NOMO-1 treated with dmso at 0.1 percent for 144 hours (cell line): ENCODE data around the gene MVB12A.
A peak's percentile ranks its signal among the peaks of the same experiment; 100 is the strongest.

Source experiments
- DNase-seq: peaks from one replicate; lab custom pipeline; 2025; ENCODE audit not compliant: unreplicated experiment; lab: John Stamatoyannopoulos, UW

MVB12A gene

DNA sequence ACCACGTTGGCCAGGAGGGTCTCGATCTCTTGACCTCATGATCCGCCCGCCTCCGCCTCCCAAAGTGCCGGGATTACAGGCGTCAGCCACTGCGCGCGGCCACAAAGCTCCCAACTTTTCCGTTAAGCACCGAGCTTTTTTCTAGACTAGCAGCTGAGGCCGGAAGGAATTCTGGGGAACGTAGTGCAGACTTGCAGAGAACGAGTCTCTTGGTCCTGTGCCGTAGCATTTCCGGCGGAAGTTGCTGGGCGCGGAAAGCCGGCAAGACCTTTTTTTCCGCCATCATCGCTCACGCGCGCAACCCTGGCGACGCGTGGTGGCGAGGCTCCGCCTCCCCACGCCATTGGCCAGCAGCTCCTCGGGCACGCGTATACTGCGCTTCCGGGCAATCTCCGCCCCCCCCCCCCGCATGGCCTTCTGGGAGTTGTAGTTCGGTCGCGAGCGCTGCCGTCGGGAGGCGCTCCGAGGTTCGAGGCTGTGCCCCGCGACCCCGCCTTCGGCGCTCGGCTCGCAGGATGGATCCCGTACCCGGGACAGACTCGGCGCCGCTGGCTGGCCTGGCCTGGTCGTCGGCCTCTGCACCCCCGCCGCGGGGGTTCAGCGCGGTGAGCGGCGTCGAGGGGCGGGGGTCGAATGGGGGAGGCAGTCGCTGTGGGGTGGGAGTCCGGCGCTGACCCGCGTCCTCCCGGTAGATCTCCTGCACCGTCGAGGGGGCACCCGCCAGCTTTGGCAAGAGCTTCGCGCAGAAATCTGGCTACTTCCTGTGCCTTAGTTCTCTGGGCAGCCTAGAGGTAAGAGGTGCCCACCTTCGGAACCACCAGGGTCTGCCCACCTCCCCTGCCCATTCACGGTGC lies at the start of gene MVB12A:
MVB12A (plus strand) TSS at position 427 of the 854 bp plus-strand sequence; CDS start at position 516, 89 bp downstream.
- peak; percentile 96 for DNase-seq

DNA sequence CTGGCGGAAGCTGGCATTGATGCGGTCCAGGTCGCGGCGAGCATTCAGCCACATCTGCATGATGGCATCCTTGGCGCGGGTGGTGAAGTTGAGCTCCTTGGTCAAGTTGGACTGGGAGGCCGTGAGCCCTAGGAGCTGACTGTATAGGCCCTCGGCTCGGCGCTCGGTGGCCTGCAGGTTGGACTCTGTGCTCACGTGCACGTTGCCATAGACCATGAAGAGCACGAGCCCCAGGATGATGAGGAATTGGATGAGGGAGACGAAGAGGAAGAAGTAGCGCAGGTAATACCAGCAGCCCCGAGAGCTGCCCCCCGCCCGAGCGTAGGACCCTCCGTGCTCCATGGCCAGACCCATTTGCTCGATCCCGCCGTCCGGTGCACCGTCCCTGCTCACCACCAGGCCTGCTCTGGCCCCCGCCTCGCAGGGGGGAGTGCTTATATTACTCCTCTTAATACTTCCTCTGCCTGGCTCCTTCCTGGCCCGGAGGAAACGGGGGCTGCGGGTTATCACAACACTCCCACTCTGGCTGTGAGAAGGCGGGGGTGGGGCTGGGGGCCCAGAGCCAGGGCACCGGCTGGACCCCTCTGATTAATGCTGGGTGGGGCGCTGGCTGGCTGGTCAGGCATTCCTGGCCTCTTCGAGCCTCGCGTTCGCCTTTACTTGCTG lies 42.8 kb upstream of the MVB12A start, which contains the start of gene PLVAP:
PLVAP (minus strand) TSS at position 408 of the 666 bp plus-strand sequence; CDS start at position 354, 54 bp downstream.
- DNase-seq: no peak

DNA sequence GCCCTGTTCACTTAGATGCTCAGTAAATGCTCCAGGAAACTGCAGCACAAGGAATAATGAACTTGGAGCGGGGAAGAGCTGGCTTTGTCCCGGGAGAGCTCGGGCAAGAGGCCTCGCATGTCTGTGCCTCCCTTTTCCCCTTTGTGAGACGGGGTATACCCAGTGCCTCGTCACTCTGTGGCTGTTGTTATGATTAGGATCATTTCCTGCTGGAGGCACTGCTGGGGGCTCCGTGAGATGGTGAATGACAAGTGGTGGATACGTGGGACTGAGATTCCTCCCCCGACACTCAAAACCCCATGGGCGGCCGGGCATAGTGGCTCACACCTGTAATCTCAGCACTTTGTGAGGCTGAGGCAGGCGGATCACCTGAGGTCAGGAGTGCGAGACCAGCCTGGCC lies 41.6 kb upstream of the MVB12A start:
- no peak for DNase-seq

DNA sequence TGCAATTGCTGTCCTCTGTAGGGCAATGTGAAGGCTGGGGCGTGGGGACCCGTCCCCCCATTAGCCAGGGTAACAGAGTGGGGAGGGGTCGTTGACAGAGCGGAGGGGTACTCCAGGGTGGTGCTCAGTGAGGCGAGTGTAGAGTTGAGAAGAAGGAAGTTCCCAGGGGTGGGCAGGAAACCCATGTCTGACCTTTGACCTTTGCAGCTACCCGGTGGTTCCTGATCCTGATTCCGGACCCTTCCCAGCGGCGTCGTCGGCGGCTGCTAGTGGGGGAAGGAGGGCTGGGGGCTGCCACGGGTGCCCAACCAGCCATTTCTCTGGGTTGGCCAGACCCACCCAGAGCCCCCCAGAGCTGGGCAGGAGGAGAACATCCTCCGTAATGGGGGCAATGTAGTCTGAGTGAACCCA lies 40.6 kb upstream of the MVB12A start:
- no peak for DNase-seq

DNA sequence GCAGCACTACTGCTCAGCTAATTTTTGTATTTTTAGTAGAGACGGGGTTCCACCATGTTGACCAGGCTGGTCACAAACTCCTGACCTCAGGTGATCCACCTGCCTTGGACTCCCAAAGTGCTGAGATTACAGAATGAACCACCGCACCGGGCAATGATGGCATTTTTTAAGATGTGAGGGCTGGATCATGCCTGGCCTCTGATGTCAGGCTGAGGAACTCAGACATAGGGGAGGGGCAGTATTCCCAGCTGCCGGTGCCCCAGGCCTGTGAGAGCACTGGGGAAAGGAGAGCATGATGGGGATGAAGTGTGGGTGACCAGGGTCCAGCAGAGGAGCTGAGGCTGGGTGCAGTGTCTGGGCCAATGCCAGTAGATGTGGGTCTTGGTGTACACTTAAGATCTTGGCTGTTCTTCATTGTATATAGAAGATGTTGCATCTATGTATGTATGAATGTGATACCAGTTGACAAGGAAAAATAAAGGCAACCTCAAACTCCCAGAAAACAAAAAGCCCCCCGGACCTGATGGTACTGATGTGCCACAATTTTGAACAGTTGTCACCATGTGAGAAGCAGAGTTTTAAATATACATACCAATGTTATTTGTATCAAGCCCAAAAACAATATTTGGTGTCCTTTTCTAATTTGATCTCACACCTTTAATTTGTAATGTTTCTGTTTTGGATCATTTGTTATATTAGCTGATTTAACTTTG lies 39.3 kb upstream of the MVB12A start:
- no peak for DNase-seq

DNA sequence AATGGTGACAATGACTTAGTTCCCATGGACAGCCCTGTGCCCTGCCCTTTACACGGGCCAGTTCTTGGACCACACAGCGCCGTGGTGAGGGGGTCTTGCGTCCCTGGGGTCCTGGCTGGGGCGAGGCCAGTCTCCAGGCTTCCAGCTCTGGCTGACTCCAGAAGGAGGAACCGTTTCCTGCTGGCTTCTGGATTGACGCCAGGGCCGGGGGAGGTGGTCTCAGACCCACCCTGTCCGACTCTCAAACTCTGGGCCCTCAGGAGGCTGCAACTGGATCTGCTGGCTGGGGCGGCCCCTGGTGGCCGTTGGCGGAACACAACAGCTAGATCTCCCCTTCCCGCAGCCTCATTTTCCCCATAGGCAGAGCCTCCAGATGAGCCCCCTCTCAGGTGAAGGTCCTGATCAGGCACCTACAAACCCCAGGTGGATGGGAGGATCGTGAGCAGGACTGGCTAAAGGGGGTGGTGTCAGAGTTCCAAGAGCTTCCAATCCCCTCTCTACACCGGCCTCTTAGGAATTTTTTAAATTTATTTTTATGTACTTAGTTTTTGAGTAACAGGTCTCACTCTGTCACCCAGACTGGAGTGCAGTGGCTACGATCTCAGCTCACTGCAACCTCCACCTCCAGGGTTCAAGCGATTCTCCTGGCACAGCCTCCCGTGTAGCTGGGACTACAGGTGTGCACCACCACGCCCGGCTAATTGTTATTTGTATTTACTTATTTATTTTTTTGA lies 33.8 kb upstream of the MVB12A start:
- no peak for DNase-seq

DNA sequence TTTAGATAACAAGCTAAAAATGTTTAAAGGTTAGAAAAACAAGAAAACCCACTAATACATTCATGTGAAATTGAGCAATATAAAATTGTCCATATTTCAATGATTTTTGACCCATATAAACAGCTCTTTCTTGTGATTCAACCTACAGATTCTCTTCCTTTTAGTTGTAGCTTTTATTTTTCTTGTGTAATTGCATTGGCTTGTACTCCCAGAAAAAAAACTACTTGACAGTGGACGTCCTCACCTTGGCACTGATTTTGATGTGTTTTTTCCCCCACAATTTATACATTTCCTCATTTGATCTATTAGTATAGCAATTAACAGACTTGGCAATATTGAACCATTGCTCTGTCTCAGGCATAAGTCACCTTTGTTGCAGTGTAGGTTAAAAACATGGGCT lies 30.6 kb upstream of the MVB12A start:
- DNase-seq: no peak

DNA sequence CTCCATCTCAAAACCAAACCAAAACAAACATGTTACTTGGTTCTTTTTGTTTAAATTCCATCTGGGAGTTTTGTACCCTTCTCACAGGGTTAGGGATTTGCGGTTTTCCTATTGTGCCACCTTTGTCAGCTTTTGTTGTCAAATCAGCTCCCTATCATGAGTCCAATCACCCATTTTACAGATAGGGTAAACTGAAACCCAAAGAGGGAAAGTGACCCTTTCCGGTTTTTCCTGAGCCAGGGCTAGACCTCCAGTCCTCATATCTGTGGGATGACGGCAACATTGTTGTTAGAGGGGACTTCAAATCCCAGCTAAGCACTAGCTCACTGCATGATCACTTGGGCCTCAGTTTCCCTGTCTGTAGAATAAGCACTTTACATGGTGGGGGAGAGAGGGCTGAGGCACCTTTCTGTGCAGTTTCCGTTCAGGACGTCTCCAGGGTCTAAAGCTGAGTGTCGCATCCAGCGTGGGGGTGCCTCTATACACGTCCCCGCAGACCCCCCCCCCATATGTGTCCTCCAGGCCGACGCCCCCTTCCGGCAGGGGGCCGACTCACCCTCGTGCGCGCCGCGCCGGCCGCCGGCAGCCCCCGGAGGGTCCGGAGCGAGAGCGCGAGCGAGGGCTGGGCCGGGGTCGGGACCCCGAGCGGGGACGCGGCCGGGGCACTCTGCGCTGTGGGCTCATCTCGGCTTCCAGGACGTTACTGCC lies 29.7 kb upstream of the MVB12A start:
- DNase-seq: no peak

DNA sequence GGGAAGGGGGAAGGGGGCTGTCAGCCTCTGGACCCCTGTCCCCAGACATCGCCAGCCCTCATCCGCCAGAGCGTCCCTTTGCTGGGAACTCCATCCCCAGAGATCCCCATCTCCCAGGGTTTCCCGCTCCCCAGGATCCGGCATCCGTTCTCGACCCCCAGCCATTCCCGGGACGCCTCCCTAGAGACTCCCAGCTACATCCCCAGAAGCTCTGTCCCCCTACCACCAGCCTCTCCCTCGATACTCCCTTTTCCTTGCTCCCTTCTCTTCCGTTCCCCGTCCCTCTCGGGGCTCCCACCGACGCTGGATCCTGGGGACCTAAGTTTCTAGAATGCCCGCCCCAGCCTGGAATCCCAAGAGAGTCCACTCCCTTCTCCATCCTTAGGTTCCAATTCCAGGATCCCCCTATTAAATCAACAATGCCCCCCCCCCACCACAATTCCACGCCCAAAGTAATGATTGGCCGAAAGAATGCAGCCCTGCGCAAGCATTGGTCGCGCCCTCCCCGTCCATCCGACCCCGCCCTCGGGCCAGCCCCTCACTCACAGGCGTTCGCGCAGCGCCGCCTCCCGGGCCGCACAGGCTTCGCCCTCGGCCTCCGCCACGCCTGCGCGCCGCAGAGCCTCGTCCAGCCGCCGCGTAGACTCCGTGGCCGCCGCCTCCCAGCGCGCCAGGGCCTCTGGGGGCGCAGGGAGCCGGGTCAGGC lies 29.0 kb upstream of the MVB12A start:
- DNase-seq: peak; percentile 86

DNA sequence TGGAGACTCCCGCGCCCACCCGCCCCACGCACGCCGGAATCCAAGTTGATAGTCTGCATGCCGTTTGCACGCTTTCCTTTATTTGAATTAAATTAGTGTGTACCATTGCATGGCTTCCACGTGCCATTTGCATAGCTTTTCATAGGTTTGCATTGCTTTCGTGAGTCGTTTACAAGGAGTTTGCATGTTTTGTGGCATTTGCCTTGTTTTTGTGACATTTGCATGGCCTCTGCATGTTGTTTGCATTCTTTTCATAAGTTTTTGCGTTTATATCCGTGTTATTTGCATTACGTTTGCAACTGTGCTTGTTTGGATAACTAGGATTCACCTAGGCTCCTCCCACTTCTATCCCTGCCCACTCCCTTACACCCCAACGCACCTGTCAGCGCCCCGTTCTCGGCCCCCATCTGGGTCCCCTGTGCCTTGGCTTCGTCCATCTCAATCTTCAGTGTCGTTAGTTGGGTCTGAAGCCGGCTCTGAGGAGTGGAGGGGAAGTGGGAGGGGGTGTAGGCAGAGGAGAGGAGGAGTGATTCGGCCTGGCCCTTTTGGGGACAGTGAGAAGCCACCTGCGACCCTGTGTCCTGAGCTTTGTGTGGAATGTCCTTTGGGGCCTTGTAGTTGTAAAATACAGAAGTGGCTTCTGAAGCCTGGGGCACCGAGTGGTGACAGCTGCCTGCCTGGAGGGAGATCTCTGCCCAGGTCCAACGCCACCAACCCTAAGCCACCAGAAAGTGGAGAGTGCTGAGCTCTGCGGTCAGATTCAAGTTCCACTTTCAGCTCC lies 28.3 kb upstream of the MVB12A start:
- peak; percentile 63 for DNase-seq

DNA sequence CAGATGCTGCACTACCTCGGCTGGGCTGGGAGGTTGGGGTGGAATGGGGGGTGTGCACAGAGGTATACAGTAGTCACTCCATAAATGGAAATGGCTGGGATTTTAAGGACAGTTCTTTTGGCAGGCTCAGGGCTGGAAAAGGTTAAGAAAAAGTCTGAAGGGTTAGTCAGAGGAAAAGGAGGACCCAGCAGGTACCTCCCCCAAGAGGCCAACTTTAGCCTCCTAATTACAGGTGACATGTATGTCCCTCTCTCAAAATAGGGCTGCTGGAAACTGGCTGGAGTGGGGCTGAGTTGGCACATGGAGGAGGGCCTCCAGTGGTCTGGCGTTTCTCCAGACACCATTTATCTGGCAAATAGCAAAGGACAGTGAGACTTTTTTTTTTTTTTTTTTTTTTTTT lies 26.8 kb upstream of the MVB12A start:
- no peak for DNase-seq

DNA sequence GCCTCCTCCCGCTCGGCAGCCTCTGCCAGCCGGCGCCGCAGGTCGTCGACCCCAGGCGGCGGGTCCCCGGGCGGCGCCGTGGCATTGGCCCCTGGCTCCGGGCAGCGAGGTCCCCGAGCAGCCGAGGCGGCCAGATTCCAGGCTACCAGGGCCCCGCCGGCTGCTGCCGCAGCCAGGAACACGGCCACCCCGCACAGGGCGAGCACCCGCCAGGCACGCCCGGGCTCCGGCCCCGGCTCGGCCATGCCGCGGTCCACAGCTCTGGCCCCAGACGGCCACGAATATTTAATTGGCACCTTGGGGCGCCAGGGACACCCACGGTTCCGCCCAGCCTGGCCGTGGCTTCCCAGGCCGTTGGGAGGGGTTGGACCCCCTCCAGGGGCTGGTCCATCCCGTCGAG lies 25.9 kb upstream of the MVB12A start, which contains the start of gene CCDC194:
CCDC194 (minus strand) TSS at position 283 of the 400 bp plus-strand sequence; CDS start at position 245, 38 bp downstream.
- no peak for DNase-seq

DNA sequence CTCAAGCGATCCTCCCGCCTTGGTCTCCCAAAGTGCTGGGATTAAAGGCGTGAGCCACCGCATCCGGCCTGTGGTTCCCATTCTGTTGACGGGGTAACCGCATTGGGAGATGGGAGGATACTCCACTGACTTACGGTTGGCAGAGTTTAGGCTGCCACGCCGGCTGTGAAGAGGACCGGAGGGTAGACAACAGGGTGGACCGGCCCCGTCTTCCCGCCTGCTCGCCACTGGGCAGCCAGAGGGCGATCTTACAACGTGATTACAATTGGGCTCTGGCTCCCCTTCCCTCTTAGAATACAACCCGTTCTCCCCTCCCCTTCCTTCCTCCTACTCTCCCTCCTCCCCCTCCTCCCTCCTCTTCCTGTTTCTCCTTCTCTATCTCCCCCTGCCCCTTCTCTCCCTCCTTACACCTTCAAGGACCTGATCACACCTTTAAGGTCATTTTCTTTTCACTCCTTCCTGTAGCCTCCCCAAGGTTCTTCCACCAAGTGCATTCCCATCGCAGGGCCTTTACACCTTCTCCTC lies 24.9 kb upstream of the MVB12A start:
- DNase-seq: peak; percentile 61

DNA sequence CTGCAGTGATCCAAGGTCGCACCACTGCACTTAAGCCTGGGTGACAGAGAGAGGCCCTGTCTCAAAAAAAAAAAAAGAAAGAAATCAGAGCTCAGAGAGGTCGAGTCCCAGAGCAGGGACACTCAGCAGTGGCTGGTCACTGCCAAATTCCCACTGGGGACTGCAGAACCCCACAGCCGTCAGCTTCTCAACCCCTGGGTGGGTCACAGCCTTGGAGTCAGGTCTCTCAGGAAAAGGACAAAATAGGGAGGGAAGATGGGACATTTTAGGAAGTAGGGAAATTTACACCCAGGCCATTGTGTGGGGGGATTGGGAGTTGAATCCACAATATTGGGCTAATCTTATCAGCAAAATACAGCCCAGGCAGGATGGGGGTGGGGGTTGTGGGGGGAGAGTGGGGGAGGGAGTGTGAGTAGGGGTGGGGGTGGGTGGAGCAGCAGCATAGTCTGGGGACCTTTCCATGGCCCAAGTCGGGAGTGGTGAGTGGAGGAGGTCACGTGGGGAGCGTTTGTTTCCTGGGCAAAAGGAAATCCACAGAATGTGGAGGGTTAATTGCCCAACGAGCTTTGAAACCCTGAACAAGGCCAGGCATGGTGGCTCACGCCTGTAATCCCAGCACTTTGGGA lies 20.8 kb upstream of the MVB12A start:
- DNase-seq: no peak

DNA sequence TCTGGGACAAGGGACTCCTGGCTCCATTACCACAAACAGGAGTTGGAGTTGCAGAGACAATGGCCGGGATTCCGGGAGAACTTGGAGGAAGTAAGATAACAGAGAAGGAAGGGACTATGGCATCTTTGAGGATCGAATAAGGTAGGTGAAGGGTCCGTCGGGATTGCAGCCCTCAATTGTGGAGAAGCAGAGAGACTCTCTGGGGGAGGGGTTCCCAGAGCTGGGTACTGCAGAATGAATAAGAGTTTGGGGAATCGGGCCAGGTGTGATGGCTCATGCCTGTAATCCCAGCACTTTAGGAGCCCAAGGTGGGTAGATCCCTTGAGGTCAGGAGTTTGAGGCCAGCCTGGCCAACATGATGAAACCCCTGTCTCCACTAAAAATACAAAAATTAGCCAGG lies 18.2 kb upstream of the MVB12A start:
- no peak for DNase-seq

DNA sequence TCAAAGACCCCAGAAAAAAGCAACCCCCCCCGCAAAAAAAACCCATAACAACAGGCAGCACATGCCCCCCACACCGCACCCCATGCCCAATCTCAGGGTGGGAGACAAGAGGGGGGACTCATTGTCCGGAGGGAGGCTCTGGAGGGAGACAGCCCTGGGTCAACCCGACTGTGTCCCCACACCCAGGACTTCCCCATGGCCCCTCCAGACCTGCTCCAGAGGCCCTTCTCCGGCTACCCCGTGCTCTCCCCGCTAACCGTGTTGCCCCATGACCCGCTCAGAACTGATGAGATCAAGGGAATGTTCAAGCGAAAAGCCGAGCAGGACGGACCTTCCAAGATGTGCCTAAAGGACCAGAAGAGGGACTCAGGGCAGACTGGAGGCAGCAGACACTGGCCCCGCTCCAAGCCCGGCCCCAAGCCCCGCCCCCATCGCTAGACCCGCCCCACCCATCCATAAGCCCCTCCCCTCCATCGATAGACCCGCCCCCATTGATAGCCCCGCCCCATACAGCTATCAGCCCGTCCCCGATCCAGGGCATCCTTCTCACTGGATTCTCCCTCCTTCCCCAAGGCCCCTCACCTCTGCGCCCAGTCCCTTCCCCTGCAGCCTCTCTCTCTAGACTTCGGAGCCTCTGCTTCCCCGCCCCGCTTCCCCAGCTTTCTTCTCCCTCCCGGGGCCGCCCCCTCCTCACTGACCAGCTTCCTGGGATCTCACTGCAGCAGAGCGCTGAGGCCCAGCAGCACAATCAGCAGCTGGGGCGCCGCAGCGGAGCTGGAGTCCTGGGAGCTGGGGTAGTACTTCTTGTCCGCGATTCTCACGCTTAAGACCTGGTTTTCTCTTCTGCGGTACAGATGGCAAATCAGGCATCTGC lies 16.6 kb upstream of the MVB12A start:
- DNase-seq: no peak

DNA sequence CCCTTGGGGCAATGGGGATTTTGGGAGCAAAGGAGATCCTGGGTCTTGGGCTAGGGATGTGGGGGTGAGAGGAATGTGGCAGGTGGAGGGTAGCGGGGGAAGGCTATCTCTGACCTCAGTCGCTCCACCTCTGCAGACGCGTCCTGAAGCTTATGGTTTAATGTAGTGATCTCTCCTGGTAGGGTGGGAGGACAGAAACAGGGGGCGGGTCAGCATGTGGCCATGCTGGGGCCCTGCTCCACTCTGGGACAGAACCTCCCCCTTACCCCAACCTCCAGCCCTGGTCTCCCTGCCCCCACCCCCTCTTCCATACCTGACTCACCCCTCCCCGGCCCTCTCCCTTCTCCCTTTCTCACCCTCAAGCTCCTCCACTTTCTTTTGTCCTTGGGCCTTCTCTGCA lies 15.8 kb upstream of the MVB12A start:
- DNase-seq: no peak
